GM19452 (cell line): ENCODE measurements around the gene SNORC.

ENCODE experiments used
- ATAC-seq: cut with Tn5 transposase; IDR thresholded peaks from one replicate; pipeline ENCODE4 v1.9.1; 2021; ENCODE audit not compliant: unreplicated experiment

Gene SNORC

GRCh38 chr2:232869138-232870017, 686 bp upstream of the SNORC start:
- no peak for ATAC-seq

GRCh38 chr2:232870766-232871371, 805 bp downstream of the SNORC start:
- ATAC-seq = no peak

- ATAC-seq = no peak
These were observed 1.4 kb downstream of the SNORC start for GRCh38 chr2:232871418-232871834.

- ATAC-seq = no peak
These were observed 2.0 kb downstream of the SNORC start for GRCh38 chr2:232871835-232872736.

GRCh38 chr2:232872826-232873225, 2.8 kb downstream of the SNORC start:
- ATAC-seq = no peak

- ATAC-seq = no peak
These were observed 3.3 kb downstream of the SNORC start for GRCh38 chr2:232873292-232873908.

- ATAC-seq = no peak
These were observed 4.0 kb downstream of the SNORC start for GRCh38 chr2:232873909-232874641.

- ATAC-seq = no peak
These were observed 4.7 kb downstream of the SNORC start for GRCh38 chr2:232874677-232875223.

GRCh38 chr2:232875256-232876121, 5.4 kb downstream of the SNORC start:
- no peak for ATAC-seq

GRCh38 chr2:232876161-232876977, 6.3 kb downstream of the SNORC start:
- peak; percentile 45 for ATAC-seq

- no peak for ATAC-seq
These were observed 6.9 kb downstream of the SNORC start for GRCh38 chr2:232876978-232877441.

- no peak for ATAC-seq
These were observed 8.0 kb downstream of the SNORC start for GRCh38 chr2:232877940-232878511.

- no peak for ATAC-seq
These were observed 9.0 kb downstream of the SNORC start for GRCh38 chr2:232878855-232879617.

- ATAC-seq = no peak
These were observed 9.8 kb downstream of the SNORC start for GRCh38 chr2:232879618-232880494.

- ATAC-seq = no peak
These were observed 10.8 kb downstream of the SNORC start for GRCh38 chr2:232880764-232881351.

GRCh38 chr2:232882085-232882484, 12.0 kb downstream of the SNORC start:
- ATAC-seq = no peak
